Upper lobe of left lung (tissue), 6 donors: ENCODE measurements around the gene E2F7. TPM values are rescaled to one million over a fixed set of nuclear protein-coding genes. Genes with fewer than 3 reads are reported as not detected.
"Not testable (repeated sequence)": the region's sequence is repeated elsewhere in the genome, so short reads cannot be mapped to it uniquely, and the experiment has no call there.

Experiments
- ATAC-seq, 2 donors: fragments of 200-7000 bp; cut with Tn5 transposase; one replicate each; pipeline ENCODE4 v1.9.1; 2022; ENCODE audit warnings: mild to moderate bottlenecking in 2 of 2, moderate library complexity in 2 of 2; ENCODE audit not compliant: low FRiP score in 2 of 2
- DNase-seq, 2 donors: peaks; one replicate each; pipeline ENCODE4 v3.0.0-alpha.2; 2019 to 2020
- H3K27ac ChIP-seq, 4 donors: fragments of 200-600 bp; sonication (generic); one replicate each; pipeline ENCODE4 v1.5.1; 2016 to 2019
- H3K27me3 ChIP-seq, 4 donors: fragments of 200-600 bp; sonication (generic); one replicate each; pipeline ENCODE4 v1.5.1; 2017 to 2019
- H3K36me3 ChIP-seq, 4 donors: fragments of 200-600 bp; sonication (generic); one replicate each; pipeline ENCODE4 v1.5.1; 2016 to 2019
- H3K4me1 ChIP-seq, 4 donors: fragments of 200-600 bp; sonication (generic); one replicate each; pipeline ENCODE4 v1.5.1; 2018 to 2019
- H3K4me3 ChIP-seq, 4 donors: fragments of 200-600 bp; sonication (generic); one replicate each; pipeline ENCODE4 v1.5.1; 2017 to 2019; ENCODE audit warnings: mild to moderate bottlenecking in 2 of 4, moderate library complexity in 1 of 4
- H3K9me3 ChIP-seq, 4 donors: fragments of 200-600 bp; sonication (generic); one replicate each; pipeline ENCODE4 v1.5.1; 2018 to 2019
- CTCF ChIP-seq, 6 experiments: fragments of 450-650 bp in 4 of 6; fragments of 200-600 bp in 2 of 6; sonication (generic) in 2 of 6; IDR thresholded peaks; one replicate each; pipeline ENCODE4 v1.5.1; 2016 to 2019; ENCODE audit warnings: antibody characterized with exemption in 6 of 6
- EP300 ChIP-seq, 4 donors: sonication (generic); formaldehyde crosslinking; IDR thresholded peaks; one replicate each; pipeline ENCODE4 v1.5.1; 2017; ENCODE audit warnings: antibody characterized with exemption in 4 of 4, control low read depth in 2 of 4
- POLR2A ChIP-seq, 4 donors: fragments of 450-650 bp; IDR thresholded peaks; one replicate each; pipeline ENCODE4 v1.5.1; 2016 to 2017; ENCODE audit warnings: antibody characterized with exemption in 4 of 4, mild to moderate bottlenecking in 2 of 4
- POLR2AphosphoS5 ChIP-seq, 2 donors: sonication (generic); formaldehyde crosslinking; IDR thresholded peaks; one replicate each; pipeline ENCODE4 v1.5.1; 2017; ENCODE audit warnings: antibody characterized with exemption in 2 of 2
- WGBS, 2 donors: methylation state at CpG; one replicate each; pipeline ENCODE4 v1.1.5; 2017 to 2018; 5-methylcytosine and 5-hydroxymethylcytosine counted together
- total RNA-seq, 6 donors: library from RNA; depleted of rRNA in 4 of 6; stranded (reverse); fragments of >200 nt in 4 of 6; gene quantifications; one replicate each; pipeline versions ENCODE4 v1.1.0 to v1.2.1, GENCODE V29; 2016 to 2021
- donor health status: DM: no; HTN: no; CAD: no; lungs with moderate emphysema.
- donor health status: DM: no; HTN: yes; CAD: no; lungs with severe emphysema.

The E2F7 gene
- total RNA-seq, 6 donors from 2014 or later: 0.54 to 1.5 (median 1.1) TPM; not detected in 2

GRCh38 chr12:77097846-77098245 is 32.5 kb upstream of the E2F7 start:
- no peak for TF ChIP-seq POLR2A (IDR thresholded peaks at IDR 0.05)
- no peak for TF ChIP-seq POLR2AphosphoS5 (IDR thresholded peaks at IDR 0.05)
- TF ChIP-seq CTCF (IDR thresholded peaks at IDR 0.05): no peak
- no peak for TF ChIP-seq EP300 (IDR thresholded peaks at IDR 0.05)
- ATAC-seq: no peak
- WGBS, 2 donors: 89 to 96% methylated on average over 3 of the region's 3 CpGs

GRCh38 chr12:77092227-77092626 is 26.9 kb upstream of the E2F7 start:
- 56 to 75% methylated on average over 3 of the region's 3 CpGs for WGBS, 2 donors
- not testable (repeated sequence) for H3K36me3 ChIP-seq, H3K27ac ChIP-seq, DNase-seq, ATAC-seq, H3K27me3 ChIP-seq, H3K4me1 ChIP-seq, H3K9me3 ChIP-seq, H3K4me3 ChIP-seq

More at GRCh38 chr12:77097846-77098245, 32.5 kb upstream of the E2F7 start:
- Histone ChIP-seq H3K9me3 (no peaks in the 10 kb centered on the region), H3K36me3 (no peaks in the 10 kb centered on the region), H3K4me3 (no peak overlapping the region), H3K27me3 (no peaks in the 10 kb centered on the region), H3K27ac (no peak overlapping the region), H3K4me1 (no peaks in the 10 kb centered on the region)
- no peak for DNase-seq

GRCh38 chr12:77089686-77090220 is 24.4 kb upstream of the E2F7 start:
- ATAC-seq (no peak), DNase-seq (no peak)
- Histone ChIP-seq H3K27me3 (no peaks in the 10 kb centered on the region), H3K4me1 (no peaks in the 10 kb centered on the region), H3K27ac (no peak overlapping the region), H3K9me3 (no peaks in the 10 kb centered on the region), H3K36me3 (no peaks in the 10 kb centered on the region), H3K4me3 (no peak overlapping the region)
- 23 to 26% methylated on average over 1 of the region's 1 CpG for WGBS, 2 donors
- TF ChIP-seq CTCF (IDR thresholded peaks at IDR 0.05) (no peak), POLR2AphosphoS5 (IDR thresholded peaks at IDR 0.05) (no peak), POLR2A (IDR thresholded peaks at IDR 0.05) (no peak), EP300 (IDR thresholded peaks at IDR 0.05) (no peak)

GRCh38 chr12:77087427-77087826 is 22.1 kb upstream of the E2F7 start:
- DNase-seq (no peak), ATAC-seq (no peak)
- Histone ChIP-seq H3K4me1 (no peaks in the 10 kb centered on the region), H3K4me3 (no peak overlapping the region), H3K36me3 (no peaks in the 10 kb centered on the region), H3K27me3 (no peaks in the 10 kb centered on the region), H3K9me3 (no peaks in the 10 kb centered on the region), H3K27ac (no peak overlapping the region)
- 58 to 64% methylated on average over 4 of the region's 4 CpGs for WGBS, 2 donors
- TF ChIP-seq POLR2AphosphoS5 (IDR thresholded peaks at IDR 0.05): no peak
- TF ChIP-seq POLR2A (IDR thresholded peaks at IDR 0.05): no peak
- no peak for TF ChIP-seq CTCF (IDR thresholded peaks at IDR 0.05)
- TF ChIP-seq EP300 (IDR thresholded peaks at IDR 0.05): no peak

GRCh38 chr12:77082021-77082420 is 16.7 kb upstream of the E2F7 start:
- WGBS, 2 donors: 51 to 58% methylated on average over 1 of the region's 1 CpG
- Histone ChIP-seq H3K9me3 (no peaks in the 10 kb centered on the region), H3K36me3 (no peaks in the 10 kb centered on the region), H3K4me1 (no peaks in the 10 kb centered on the region), H3K27me3 (no peaks in the 10 kb centered on the region), H3K27ac (no peak overlapping the region), H3K4me3 (no peak overlapping the region)
- ATAC-seq (no peak), DNase-seq (no peak)
- TF ChIP-seq EP300 (IDR thresholded peaks at IDR 0.05): no peak
- no peak for TF ChIP-seq CTCF (IDR thresholded peaks at IDR 0.05)
